Lower lobe of right lung (tissue), 2 donors: ENCODE data around the gene CCT2. TPM values are rescaled to one million over a fixed set of nuclear protein-coding genes. Genes with fewer than 3 reads are reported as not detected.

ENCODE experiments used
- ATAC-seq, 2 donors: fragments of 200-7000 bp; cut with Tn5 transposase; one replicate each; pipeline ENCODE4 v1.9.1; 2020 to 2022; ENCODE audit warnings: mild to moderate bottlenecking in 2 of 2, moderate library complexity in 2 of 2
- DNase-seq: peaks from one replicate; pipeline ENCODE4 v3.0.0-alpha.2; 2020
- H3K27ac ChIP-seq: fragments of 200-600 bp; one replicate; pipeline ENCODE4 v1.8.0; 2022
- H3K27me3 ChIP-seq: fragments of 200-600 bp; one replicate; pipeline ENCODE4 v1.8.0; 2022; ENCODE audit warnings: low read depth
- H3K36me3 ChIP-seq: fragments of 200-600 bp; one replicate; pipeline ENCODE4 v1.8.0; 2022; ENCODE audit warnings: mild to moderate bottlenecking
- H3K4me1 ChIP-seq: fragments of 200-600 bp; one replicate; pipeline ENCODE4 v1.8.0; 2022
- H3K4me3 ChIP-seq: fragments of 200-600 bp; one replicate; pipeline ENCODE4 v1.8.0; 2022; ENCODE audit warnings: mild to moderate bottlenecking
- H3K9me3 ChIP-seq: fragments of 200-600 bp; one replicate; pipeline ENCODE4 v1.8.0; 2022
- CTCF ChIP-seq: fragments of 200-600 bp; IDR thresholded peaks from one replicate; pipeline ENCODE4 v1.8.0; 2022; ENCODE audit warnings: antibody characterized with exemption, mild to moderate bottlenecking
- intact Hi-C: fragments of 100-400 bp; cut with DNase I; formaldehyde crosslinking; loops from one replicate; pipeline ENCODE4 v1.11.0; 2022
- total RNA-seq: library from RNA; stranded (reverse); fragmentation: NEBNext Ultra II Directional; extraction: Animal tissue kit (Norgen Biotek cat#: 25700); gene quantifications from one replicate; pipeline ENCODE4 v1.2.1, GENCODE V29; 2021
- donor health status: DM: no; HTN: yes; CAD: no; lungs with severe emphysema.

Gene CCT2
- total RNA-seq, 1 donor from 2014 or later, result 81.4 TPM

DNA sequence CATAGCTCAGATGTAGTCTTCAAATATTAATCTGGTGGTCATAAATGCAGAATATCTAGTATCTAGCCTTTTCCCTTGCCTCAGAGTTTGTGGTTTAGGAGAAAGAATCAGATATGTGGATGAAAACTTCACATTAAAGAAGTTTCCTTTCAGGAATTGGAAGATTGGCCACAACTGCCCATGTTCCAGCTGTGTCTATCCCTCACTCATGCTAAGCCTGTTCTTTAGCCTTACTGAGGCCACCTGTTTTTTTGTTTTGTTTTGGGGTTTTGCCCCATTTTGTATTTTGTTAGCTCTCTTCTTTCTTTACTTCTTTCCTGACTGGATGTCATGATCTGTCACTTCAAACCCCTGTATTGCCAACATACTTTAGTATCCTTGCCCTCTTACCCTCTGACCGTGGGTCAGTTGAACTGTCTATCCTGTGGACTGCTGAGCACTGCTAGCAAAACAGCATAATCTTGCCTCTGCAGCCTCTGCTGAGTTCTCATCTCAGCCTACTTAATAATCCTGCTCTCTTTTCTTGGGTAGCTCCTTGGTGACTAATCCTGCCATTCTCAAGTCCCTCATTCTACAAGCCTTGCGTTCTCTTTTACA, 22.0 kb upstream of the CCT2 start:
- DNase-seq, result no peak
- H3K36me3 ChIP-seq, result peaks cover 25% of the 10 kb centered on the region
- H3K9me3 ChIP-seq, result no peaks in the 10 kb centered on the region
- ATAC-seq, result no peak
- H3K27ac ChIP-seq, result no peak overlapping the region
- TF ChIP-seq CTCF, result no peak
- H3K27me3 ChIP-seq, result no peaks in the 10 kb centered on the region
- H3K4me3 ChIP-seq, result no peak overlapping the region
- no peaks in the 10 kb centered on the region for H3K4me1 ChIP-seq
- intact Hi-C loops, result no loop called here

DNA sequence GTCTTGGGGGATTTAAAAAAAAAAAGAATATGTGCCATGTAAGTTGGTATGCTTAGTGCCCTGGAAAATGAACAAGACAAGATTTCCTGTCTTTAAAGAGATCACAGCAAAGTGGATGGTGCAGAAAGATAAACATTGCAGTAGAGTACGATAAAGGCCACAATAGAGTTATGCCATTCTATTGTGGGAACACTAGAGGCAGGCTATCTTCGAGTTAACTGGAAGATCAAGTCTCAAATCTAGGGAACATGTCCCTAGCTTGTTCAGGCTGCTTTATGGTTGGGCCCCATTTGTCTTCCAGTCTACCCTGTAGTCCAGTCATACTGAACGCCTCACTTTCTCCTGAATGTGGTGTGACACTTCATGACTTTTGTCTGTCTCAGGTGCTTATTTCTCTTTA, 18.7 kb upstream of the CCT2 start:
- H3K27me3 ChIP-seq, result no peaks in the 10 kb centered on the region
- no peak overlapping the region for H3K27ac ChIP-seq
- no peaks in the 10 kb centered on the region for H3K9me3 ChIP-seq
- peaks cover 40% of the 10 kb centered on the region for H3K36me3 ChIP-seq
- intact Hi-C loops, result no loop called here
- no peaks in the 10 kb centered on the region for H3K4me1 ChIP-seq
- no peak for ATAC-seq
- DNase-seq, result no peak
- no peak for TF ChIP-seq CTCF
- H3K4me3 ChIP-seq, result no peak overlapping the region

DNA sequence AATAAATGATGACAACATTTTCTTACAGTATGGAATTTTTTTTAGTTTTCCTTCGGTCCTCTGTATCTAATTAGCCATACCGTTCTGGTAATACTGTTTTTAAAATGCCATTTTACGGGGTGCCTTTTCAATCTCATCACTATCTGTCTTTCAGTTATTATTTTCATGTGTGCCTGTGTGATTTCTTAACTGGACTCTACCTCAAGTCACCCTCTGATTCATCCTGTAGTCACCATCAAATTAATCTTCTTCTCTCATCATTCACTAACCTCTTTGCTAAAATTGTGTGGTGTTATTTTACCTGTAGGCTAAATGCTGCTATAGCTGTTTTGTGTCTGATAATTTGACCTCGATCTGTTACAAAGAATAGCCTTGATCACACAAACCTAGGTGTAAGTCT, 16.0 kb upstream of the CCT2 start:
- TF ChIP-seq CTCF, result no peak
- ATAC-seq, result no peak
- Histone ChIP-seq H3K4me3 (no peak overlapping the region), H3K36me3 (peaks cover 50% of the 10 kb centered on the region), H3K9me3 (no peaks in the 10 kb centered on the region), H3K4me1 (no peaks in the 10 kb centered on the region), H3K27ac (no peak overlapping the region), H3K27me3 (no peaks in the 10 kb centered on the region)
- DNase-seq, result no peak
- intact Hi-C loops, result no loop called here

DNA sequence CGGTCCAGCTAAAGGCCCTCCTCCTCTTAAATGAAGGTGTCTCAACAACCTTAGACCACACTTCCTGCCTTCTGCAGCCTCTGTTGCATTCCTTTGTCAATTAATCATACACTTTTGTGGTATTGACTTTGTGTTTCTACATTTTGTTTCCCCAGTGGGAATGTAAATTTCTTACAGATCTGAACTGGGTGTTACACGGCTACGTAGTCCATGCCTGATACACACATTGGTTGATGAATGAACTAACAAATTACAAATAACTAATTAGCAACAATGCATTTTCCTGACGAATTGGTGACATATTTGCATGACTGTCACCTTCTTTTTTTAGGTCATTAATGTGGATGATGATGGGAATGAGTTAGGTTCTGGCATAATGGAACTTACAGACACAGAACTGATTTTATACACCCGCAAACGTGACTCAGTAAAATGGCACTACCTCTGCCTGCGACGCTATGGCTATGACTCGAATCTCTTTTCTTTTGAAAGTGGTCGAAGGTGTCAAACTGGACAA, 15.2 kb upstream of the CCT2 start:
- Histone ChIP-seq H3K4me1 (no peaks in the 10 kb centered on the region), H3K27ac (no peak overlapping the region), H3K27me3 (no peaks in the 10 kb centered on the region), H3K4me3 (no peak overlapping the region), H3K36me3 (peaks cover 59% of the 10 kb centered on the region), H3K9me3 (no peaks in the 10 kb centered on the region)
- TF ChIP-seq CTCF, result no peak
- ATAC-seq (peak in 1 of 2 donors; percentile 19), DNase-seq (no peak)
- intact Hi-C loops, result no loop called here

DNA sequence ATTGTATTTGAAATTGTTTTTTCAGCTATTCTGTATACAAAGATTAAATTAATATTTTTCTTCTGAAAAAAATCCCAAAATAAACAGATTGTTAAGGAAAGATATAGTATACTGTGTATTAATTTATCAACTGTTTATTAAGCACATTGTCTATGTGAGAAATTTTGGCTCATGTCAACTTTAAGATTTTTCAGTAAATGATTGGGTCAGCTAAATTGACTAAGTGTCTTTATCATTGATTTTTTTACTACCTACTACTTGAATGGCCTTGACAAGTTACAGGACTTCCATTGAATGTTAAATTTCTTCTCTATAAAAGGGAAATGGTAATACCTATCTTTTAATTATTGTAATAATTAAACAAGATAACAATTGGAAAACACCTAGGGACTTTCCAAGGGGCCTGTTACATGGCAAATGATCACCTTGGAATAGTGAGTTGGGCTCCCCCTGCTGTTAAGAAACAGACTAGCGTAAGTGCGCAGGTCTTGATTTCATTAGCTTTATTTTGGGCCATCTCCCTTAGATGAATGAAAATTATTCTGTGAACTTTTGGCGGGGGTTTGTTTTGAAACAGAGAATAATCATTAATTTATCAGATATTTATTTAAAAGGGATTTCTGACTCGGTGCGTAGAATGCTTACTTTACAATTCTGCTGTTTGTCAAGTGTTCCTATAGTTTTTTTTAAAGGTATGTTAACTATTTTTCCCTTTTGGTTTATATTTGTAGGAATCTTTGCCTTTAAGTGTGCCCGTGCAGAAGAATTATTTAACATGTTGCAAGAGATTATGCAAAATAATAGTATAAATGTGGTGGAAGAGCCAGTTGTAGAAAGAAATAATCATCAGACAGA, 14.5 kb upstream of the CCT2 start:
- no peak overlapping the region for H3K4me3 ChIP-seq
- TF ChIP-seq CTCF, result peak; percentile 84
- DNase-seq, result no peak
- H3K9me3 ChIP-seq, result no peaks in the 10 kb centered on the region
- H3K27ac ChIP-seq, result no peak overlapping the region
- H3K36me3 ChIP-seq, result peaks cover 61% of the 10 kb centered on the region
- ATAC-seq, result peak; percentile 84 to 85
- intact Hi-C loops, result no loop called here
- H3K27me3 ChIP-seq, result no peaks in the 10 kb centered on the region
- H3K4me1 ChIP-seq, result no peaks in the 10 kb centered on the region
